ENCODE measurements around the gene ATG2A. TPM values are rescaled to one million over a fixed set of nuclear protein-coding genes. Genes with fewer than 3 reads are reported as not detected.

The ATG2A gene
- total RNA-seq, 1 donor from 2014 or later, result 4.4 TPM

- H3K9me3 ChIP-seq (ENCODE audit: low read depth), result no peaks in the 10 kb centered on the region
- TF ChIP-seq CTCF (IDR thresholded peaks at IDR 0.05) (no peak), EZH2 (IDR thresholded peaks at IDR 0.05) (no peak), EZH2phosphoT487 (IDR thresholded peaks at IDR 0.05) (no peak)
- DNase-seq (ENCODE audit: low spot score), result no peak
- H4K20me1 ChIP-seq (ENCODE audit: low read depth), result peaks cover 5% of the 10 kb centered on the region
- no peak overlapping the region for H3K4me2 ChIP-seq
- Mint-ChIP-seq H3K36me3 (peaks cover 2% of the 10 kb centered on the region), H3K4me1 (no peaks in the 10 kb centered on the region), H3K27me3 (ENCODE audit: insufficient read depth, low read depth) (peaks cover 11% of the 10 kb centered on the region), H3K9me3 (no peaks in the 10 kb centered on the region), H3K4me3 (no peak overlapping the region), H3K27ac (no peak overlapping the region)
- H2AFZ ChIP-seq (replicated peaks), result no peak overlapping the region
- H3F3A ChIP-seq (ENCODE audit: low read depth), result no peaks in the 10 kb centered on the region
- H3K79me2 ChIP-seq (ENCODE audit: low read depth), result no peaks in the 10 kb centered on the region
- no peak overlapping the region for H3K4me3 ChIP-seq
- H3K27me3 ChIP-seq, result no peaks in the 10 kb centered on the region
- H3K36me3 ChIP-seq, result no peaks in the 10 kb centered on the region
- no peak overlapping the region for H3K9ac ChIP-seq
- H3K27ac ChIP-seq, result no peak overlapping the region
- H3K4me1 ChIP-seq, result no peaks in the 10 kb centered on the region
Measured at GRCh38 chr11:64896448-64897022, 20.5 kb downstream of the ATG2A start.

GRCh38 chr11:64894812-64895452 lies 22.1 kb downstream of the ATG2A start:
- H3K4me2 ChIP-seq, result no peak overlapping the region
- DNase-seq (ENCODE audit: low spot score), result no peak
- no peaks in the 10 kb centered on the region for H3K4me1 ChIP-seq
- no peak overlapping the region for H2AFZ ChIP-seq (replicated peaks)
- no peak overlapping the region for H3K9ac ChIP-seq
- Mint-ChIP-seq H3K9me3 (no peaks in the 10 kb centered on the region), H3K4me3 (no peak overlapping the region), H3K27me3 (ENCODE audit: insufficient read depth, low read depth) (peaks cover 9% of the 10 kb centered on the region), H3K36me3 (no peaks in the 10 kb centered on the region), H3K4me1 (no peaks in the 10 kb centered on the region), H3K27ac (no peak overlapping the region)
- H3K36me3 ChIP-seq, result no peaks in the 10 kb centered on the region
- no peak overlapping the region for H3K4me3 ChIP-seq
- H3K27me3 ChIP-seq, result no peaks in the 10 kb centered on the region
- peaks cover 5% of the 10 kb centered on the region for H4K20me1 ChIP-seq (ENCODE audit: low read depth)
- H3K9me3 ChIP-seq (ENCODE audit: low read depth), result no peaks in the 10 kb centered on the region
- TF ChIP-seq EZH2phosphoT487 (IDR thresholded peaks at IDR 0.05) (no peak), EZH2 (IDR thresholded peaks at IDR 0.05) (no peak), CTCF (IDR thresholded peaks at IDR 0.05) (no peak)
- H3F3A ChIP-seq (ENCODE audit: low read depth), result no peaks in the 10 kb centered on the region
- H3K79me2 ChIP-seq (ENCODE audit: low read depth), result no peaks in the 10 kb centered on the region
- no peak overlapping the region for H3K27ac ChIP-seq

DNA sequence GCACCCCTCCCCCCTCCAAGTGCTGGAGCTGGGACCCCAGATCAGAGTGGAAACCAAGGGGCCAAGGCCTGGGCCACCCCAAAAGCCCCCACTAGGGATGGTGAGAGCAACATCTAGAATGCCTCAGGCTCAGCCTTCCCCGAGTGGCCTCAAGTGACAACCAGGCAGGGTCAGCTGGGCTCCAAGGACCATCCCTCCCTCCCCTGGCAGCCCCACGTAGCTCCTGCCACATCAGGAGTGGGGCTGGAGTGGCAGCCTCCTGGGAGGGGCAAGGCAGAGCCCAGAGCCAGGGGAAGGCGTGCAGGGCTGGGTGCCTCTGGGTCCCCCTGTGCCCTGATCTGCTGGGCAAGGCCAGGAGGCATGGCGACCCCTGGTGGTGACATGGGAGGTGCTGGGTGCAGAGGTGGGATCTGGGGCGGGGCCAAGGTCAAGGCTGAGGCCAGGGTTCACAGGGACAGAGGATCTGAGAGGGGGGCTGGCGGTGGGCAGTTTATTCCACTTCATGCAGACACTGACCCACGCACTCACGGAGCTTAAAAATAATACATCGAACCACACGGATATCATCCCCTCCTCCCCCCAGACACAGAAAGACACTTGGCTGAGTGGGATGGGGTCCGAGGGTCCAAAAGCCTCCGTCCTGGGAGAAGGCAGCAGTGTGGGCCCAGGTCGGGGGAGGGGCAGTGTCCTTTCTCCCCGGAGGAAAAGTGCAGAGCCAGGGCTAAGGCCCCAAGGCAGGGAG lies 22.8 kb downstream of the ATG2A start:
- Histone ChIP-seq H3K27ac (no peak overlapping the region), H3K9ac (no peak overlapping the region), H3K4me3 (no peak overlapping the region), H3K4me2 (no peak overlapping the region), H3K27me3 (no peaks in the 10 kb centered on the region), H4K20me1 (ENCODE audit: low read depth) (peaks cover 5% of the 10 kb centered on the region), H3K79me2 (ENCODE audit: low read depth) (no peaks in the 10 kb centered on the region), H3K9me3 (ENCODE audit: low read depth) (no peaks in the 10 kb centered on the region), H3K4me1 (no peaks in the 10 kb centered on the region), H3K36me3 (no peaks in the 10 kb centered on the region), H2AFZ (replicated peaks) (no peak overlapping the region), H3F3A (ENCODE audit: low read depth) (no peaks in the 10 kb centered on the region)
- peak; percentile 80 for DNase-seq (ENCODE audit: low spot score)
- Mint-ChIP-seq H3K36me3 (no peaks in the 10 kb centered on the region), H3K27me3 (ENCODE audit: insufficient read depth, low read depth) (peaks cover 6% of the 10 kb centered on the region), H3K4me3 (no peak overlapping the region), H3K9me3 (no peaks in the 10 kb centered on the region), H3K27ac (no peak overlapping the region), H3K4me1 (no peaks in the 10 kb centered on the region)
- TF ChIP-seq CTCF (IDR thresholded peaks at IDR 0.05) (peak; percentile 86), EZH2phosphoT487 (IDR thresholded peaks at IDR 0.05) (no peak), EZH2 (IDR thresholded peaks at IDR 0.05) (no peak)
